HG03135 (cell line): Measurements from ENCODE around the gene LMNA.
"Not testable (repeated sequence)": the region's sequence is repeated elsewhere in the genome, so short reads cannot be mapped to it uniquely, and the experiment has no call there.

Experiments used
- ATAC-seq: cut with Tn5 transposase; IDR thresholded peaks from one replicate; pipeline ENCODE4 v1.9.1; 2021; ENCODE audit warnings: mild to moderate bottlenecking, moderate library complexity; ENCODE audit not compliant: unreplicated experiment

Gene LMNA

DNA sequence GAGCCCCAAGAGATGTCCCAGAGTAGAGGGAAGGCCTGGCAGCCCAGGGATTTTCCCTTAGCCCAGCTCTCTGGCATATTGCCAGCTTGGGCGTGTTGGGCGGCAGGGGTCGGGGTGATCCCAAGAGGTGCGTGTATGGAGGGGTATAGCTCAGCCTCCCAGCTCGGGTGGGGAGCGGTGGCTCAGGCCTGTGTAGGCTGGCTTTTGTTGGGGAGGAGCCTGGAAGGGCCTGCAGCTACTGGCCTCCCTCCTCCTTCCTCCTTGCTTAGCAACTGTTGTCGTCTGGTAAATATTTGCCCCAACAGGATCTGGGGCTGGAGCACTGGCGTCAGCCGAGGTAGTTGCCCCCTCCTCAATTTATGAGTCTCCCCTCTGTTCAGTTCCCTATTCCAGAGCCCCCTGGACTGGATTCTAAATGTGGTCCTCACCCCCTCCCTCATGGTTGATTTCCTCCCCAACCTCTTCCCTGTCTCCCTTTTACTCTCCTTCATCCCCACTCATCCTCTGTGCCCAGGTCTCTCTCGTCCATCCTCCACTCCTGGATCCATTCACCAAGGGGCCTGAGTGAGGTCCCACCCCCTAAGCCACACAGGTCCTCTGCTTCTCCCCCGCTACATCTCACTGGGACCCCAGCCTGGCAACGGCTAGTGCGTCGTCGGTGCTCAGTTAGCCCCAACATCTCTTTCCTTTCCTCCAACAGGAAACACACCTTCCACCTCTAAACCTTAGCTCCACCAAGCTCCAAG, 10.3 kb upstream of the LMNA start:
- ATAC-seq = no peak

GRCh38 chr1:156104861-156105832, 9.4 kb upstream of the LMNA start:
- no peak for ATAC-seq

DNA sequence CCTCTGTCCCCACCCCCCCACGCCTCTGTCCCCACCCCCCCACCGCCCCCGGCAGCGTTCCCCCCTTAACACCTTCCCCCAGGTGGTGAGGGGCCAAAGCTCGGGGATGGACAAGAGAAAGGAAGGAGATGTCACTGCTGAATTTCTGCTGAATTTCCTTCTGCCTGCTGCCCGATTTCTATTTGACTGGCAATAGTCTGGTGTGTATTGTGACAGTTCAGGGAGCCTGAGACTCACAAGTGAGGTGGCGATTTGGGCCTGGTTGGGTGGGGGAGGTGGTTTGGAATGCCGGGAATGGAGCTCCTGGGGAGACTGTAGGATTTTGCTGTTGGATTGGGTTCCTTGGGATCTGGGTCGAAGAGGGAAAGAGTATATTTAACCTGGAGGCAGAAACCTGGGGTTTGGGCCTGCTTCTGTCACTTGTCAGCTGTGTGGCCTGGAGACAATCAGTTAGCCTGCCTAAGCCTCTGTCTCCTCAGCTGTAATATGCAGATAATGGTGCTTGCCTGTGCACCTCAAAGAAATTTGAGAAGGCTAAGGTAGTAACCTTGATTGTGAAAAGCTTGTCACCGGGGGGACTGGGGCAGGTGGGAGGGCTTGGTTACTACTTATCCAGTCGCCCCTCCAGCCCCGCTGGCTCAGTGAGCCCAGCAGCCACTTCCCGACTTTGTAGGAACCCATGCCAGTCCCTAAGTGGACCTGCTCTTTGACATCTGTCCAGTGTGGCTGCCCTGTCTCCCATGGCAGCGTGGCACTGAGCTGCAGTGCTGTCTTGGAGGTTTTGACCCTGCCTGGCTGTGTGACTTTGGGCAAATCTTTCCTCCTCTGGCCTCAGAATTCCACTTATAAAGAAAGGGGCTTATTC, 7.7 kb upstream of the LMNA start:
- ATAC-seq = no peak

DNA sequence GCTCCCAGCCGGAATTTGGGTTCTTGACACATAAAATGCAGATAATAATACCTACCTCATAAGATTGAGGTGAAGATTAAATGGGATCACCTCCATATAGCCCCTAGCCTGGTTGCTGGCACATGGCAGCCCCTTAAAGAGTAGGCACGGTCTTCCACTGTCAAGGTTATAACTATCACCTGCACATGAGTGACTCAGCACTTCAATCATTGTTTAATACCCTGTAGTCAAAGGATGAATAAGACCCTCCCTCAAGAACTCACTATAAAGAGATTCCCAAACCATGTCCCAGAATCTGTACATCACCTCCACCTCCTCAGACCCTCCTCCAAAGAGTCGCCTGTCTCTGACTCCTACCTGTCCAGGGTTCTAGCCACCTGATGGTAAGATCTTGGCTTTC, 6.5 kb upstream of the LMNA start:
- ATAC-seq = no peak

GRCh38 chr1:156108664-156109241, 5.8 kb upstream of the LMNA start:
- no peak for ATAC-seq

GRCh38 chr1:156110252-156110651, 4.3 kb upstream of the LMNA start:
- no peak for ATAC-seq

GRCh38 chr1:156111355-156111962, 3.1 kb upstream of the LMNA start:
- no peak for ATAC-seq

- no peak for ATAC-seq
Observed at GRCh38 chr1:156112276-156113137, 2.0 kb upstream of the LMNA start.

DNA sequence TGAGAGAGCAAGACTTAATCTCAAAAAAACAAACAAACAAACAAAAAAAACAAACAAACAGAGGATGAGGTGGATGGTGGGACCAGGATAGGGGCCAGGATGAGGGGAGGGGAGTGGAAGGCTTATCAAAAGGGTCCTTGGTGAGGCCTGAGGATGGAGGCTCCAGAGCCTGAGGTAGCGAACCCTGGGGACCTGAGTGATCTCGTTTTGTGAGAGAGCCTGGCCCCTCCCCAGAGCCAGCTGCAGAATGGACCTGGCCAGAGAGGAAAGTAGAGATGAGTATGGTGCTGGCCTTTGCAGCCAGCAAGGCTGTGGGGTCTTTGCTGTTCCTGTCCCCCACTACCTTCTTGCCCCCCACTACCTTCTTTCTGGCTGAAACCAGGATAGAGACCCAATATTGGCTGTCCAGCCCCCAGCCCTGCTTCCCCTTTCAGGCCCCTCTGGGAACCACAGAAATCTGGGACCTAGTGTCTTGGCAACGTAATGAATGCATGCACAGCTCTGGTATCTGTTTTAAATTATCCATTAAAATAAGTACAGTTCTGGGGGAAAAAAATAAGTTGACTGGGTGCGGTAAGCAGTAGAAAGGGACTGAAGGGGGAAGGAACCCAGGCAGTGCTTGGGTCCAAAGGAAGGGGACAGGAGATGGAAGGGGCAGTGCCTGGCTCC, 1.1 kb upstream of the LMNA start:
- no peak for ATAC-seq

DNA sequence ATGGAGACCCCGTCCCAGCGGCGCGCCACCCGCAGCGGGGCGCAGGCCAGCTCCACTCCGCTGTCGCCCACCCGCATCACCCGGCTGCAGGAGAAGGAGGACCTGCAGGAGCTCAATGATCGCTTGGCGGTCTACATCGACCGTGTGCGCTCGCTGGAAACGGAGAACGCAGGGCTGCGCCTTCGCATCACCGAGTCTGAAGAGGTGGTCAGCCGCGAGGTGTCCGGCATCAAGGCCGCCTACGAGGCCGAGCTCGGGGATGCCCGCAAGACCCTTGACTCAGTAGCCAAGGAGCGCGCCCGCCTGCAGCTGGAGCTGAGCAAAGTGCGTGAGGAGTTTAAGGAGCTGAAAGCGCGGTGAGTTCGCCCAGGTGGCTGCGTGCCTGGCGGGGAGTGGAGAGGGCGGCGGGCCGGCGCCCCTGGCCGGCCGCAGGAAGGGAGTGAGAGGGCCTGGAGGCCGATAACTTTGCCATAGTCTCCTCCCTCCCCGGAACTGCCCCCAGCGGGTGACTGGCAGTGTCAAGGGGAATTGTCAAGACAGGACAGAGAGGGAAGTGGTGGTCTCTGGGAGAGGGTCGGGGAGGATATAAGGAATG, 505 bp downstream of the LMNA start:
- ATAC-seq = peak; percentile 9

- ATAC-seq = no peak
Observed at GRCh38 chr1:156115514-156116374, 1.2 kb downstream of the LMNA start.

DNA sequence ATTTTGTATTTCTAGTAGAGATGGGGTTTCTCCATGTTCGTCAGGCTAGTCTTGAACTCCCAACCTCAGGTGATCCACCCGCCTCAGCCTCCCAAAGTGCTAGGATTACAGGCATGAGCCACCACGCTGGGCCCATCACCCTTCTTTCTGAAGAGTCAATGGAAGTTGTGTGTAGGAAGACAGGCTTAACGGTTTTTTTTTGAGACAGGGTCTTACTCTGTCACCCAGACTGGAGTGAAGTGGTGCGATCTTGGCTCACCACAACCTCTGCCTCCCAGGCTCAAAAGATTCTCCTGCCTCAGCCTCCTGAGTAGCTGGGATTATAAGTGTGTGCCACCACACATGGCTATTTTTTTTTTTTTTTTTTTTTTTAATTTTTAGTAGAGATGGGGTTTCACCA, 2.2 kb downstream of the LMNA start:
- not testable (repeated sequence) for ATAC-seq

- no peak for ATAC-seq
Observed at GRCh38 chr1:156117414-156118176, 3.1 kb downstream of the LMNA start.

GRCh38 chr1:156118177-156118868, 3.8 kb downstream of the LMNA start:
- ATAC-seq = no peak

DNA sequence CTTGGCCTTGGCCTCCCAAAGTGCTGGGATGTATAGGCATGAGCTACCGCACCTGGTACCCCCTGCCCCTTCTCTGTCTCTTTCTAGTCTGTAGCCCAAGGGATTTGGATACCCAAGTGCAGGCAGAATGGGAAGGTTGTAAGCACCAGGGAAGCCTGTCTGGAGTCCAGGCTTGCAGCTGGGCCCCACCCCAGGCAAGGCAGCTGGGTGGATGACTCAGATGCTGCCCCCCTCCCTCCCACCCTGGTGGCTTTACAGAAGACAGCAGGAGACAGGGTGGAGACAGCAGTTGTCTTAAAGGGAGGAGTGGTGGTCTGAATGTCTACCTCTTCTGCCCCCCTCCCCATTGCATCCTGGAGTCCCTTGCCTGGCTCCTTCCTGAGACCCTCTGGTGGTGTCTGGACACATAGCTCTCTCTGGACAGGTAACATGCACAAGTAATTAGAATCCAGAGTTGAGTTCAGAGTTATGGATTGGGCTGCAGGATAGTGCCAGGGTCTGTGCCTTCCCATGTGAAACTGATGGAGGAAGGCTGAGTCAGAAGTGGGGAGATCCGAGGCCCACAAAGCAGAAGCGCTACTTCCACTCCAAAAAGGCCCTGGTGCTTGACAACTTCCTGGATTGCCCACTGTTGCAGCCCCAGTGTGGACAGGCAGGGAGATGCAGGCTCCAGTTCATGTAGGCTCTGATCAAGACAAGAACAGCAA, 5.1 kb downstream of the LMNA start:
- ATAC-seq = no peak

GRCh38 chr1:156120318-156120717, 5.8 kb downstream of the LMNA start:
- ATAC-seq = no peak
